Astrocyte (in vitro differentiated cells and primary cell): ENCODE results near the gene MAP3K3.

Experiments used
- CTCF ChIP-seq: IDR thresholded peaks from 2 replicates; pipeline ENCODE4 v1.5.1; 2011; ENCODE audit warnings: low read depth, mild to moderate bottlenecking, inconsistent platforms, low read length, moderate library complexity; ENCODE audit not compliant: insufficient read depth
- EZH2 ChIP-seq: IDR thresholded peaks from 2 replicates; pipeline ENCODE4 v1.6.1; 2012; ENCODE audit warnings: mild to moderate bottlenecking, low read length, inconsistent platforms; ENCODE audit not compliant: insufficient read depth

- TF ChIP-seq CTCF (no peak), EZH2 (no peak)
Measured at GRCh38 chr17:63735691-63736090, 113.5 kb downstream of the MAP3K3 start.
